NT2/D1 (cell line): ENCODE measurements around the gene MAP2K4.

Experiments
- DNase-seq: peaks from one replicate; pipeline ENCODE4 v3.0.0-alpha.2; 2011; ENCODE audit warnings: low read depth, low spot score
- H3K27me3 ChIP-seq: 2 replicates; pipeline ENCODE4 v1.6.0; 2011; ENCODE audit warnings: mild to moderate bottlenecking; ENCODE audit not compliant: insufficient read length, insufficient read depth
- H3K36me3 ChIP-seq: 2 replicates; pipeline ENCODE4 v1.6.1; 2011; ENCODE audit warnings: mild to moderate bottlenecking, low read length, mixed read lengths; ENCODE audit not compliant: insufficient read depth, insufficient read length
- H3K4me1 ChIP-seq: 2 replicates; pipeline ENCODE4 v1.5.1; 2011; ENCODE audit not compliant: insufficient read depth, insufficient read length
- H3K4me3 ChIP-seq: 2 replicates; pipeline ENCODE4 v1.5.1; 2011; ENCODE audit warnings: low read depth; ENCODE audit not compliant: insufficient read length
- H3K9ac ChIP-seq: 2 replicates; pipeline ENCODE4 v1.6.0; 2011; ENCODE audit warnings: low read depth; ENCODE audit not compliant: insufficient read length
- H3K9me3 ChIP-seq: 2 replicates; pipeline ENCODE4 v1.5.1; 2011; ENCODE audit warnings: mild to moderate bottlenecking, low read length; ENCODE audit not compliant: insufficient read depth
- SUZ12 ChIP-seq: IDR thresholded peaks from 2 replicates; pipeline ENCODE4 v1.6.1; 2011; ENCODE audit not compliant: insufficient read length, insufficient read depth; ENCODE audit errors: extremely low read depth
- YY1 ChIP-seq: IDR thresholded peaks from 2 replicates; pipeline ENCODE4 v1.6.1; 2011; ENCODE audit not compliant: insufficient read length, insufficient read depth
- ZNF274 ChIP-seq: IDR thresholded peaks from 2 replicates; pipeline ENCODE4 v1.6.1; 2011; ENCODE audit warnings: mild to moderate bottlenecking, low read depth, low read length

The MAP2K4 gene

GRCh38 chr17:12021623-12022140, 1.0 kb downstream of the MAP2K4 start:
- H3K4me1 ChIP-seq = no peaks in the 10 kb centered on the region
- no peak for TF ChIP-seq YY1
- no peak for TF ChIP-seq SUZ12
- no peak for TF ChIP-seq ZNF274
- H3K36me3 ChIP-seq = no peaks in the 10 kb centered on the region
- peak overlapping the region; percentile 59 for H3K4me3 ChIP-seq
- peak overlapping the region; percentile 80 for H3K9ac ChIP-seq
- H3K27me3 ChIP-seq = peaks cover 17% of the 10 kb centered on the region
- no peaks in the 10 kb centered on the region for H3K9me3 ChIP-seq
- DNase-seq = no peak

GRCh38 chr17:12022310-12022709, 1.6 kb downstream of the MAP2K4 start:
- H3K9ac ChIP-seq = no peak overlapping the region

GRCh38 chr17:12024327-12024726, 3.6 kb downstream of the MAP2K4 start:
- H3K9ac ChIP-seq = no peak overlapping the region
- no peak for TF ChIP-seq YY1
- no peak for TF ChIP-seq SUZ12
- TF ChIP-seq ZNF274 = no peak
- DNase-seq = no peak
- no peak overlapping the region for H3K4me3 ChIP-seq
- H3K9me3 ChIP-seq = no peaks in the 10 kb centered on the region
- H3K4me1 ChIP-seq = no peaks in the 10 kb centered on the region
- H3K36me3 ChIP-seq = no peaks in the 10 kb centered on the region
- peaks cover 13% of the 10 kb centered on the region for H3K27me3 ChIP-seq

More at GRCh38 chr17:12022310-12022709, 1.6 kb downstream of the MAP2K4 start:
- Histone ChIP-seq H3K4me1 (no peaks in the 10 kb centered on the region), H3K4me3 (no peak overlapping the region), H3K9me3 (no peaks in the 10 kb centered on the region), H3K36me3 (no peaks in the 10 kb centered on the region), H3K27me3 (peaks cover 17% of the 10 kb centered on the region)
- TF ChIP-seq ZNF274 = no peak
- TF ChIP-seq YY1 = no peak
- TF ChIP-seq SUZ12 = no peak
- DNase-seq = no peak

GRCh38 chr17:12027658-12028057, 7.0 kb downstream of the MAP2K4 start:
- Histone ChIP-seq H3K27me3 (no peaks in the 10 kb centered on the region), H3K4me1 (no peaks in the 10 kb centered on the region), H3K4me3 (no peak overlapping the region), H3K9me3 (no peaks in the 10 kb centered on the region), H3K36me3 (no peaks in the 10 kb centered on the region), H3K9ac (no peak overlapping the region)
- TF ChIP-seq SUZ12 (no peak), YY1 (no peak), ZNF274 (no peak)
- DNase-seq = no peak

- H3K4me1 ChIP-seq = no peaks in the 10 kb centered on the region
- no peaks in the 10 kb centered on the region for H3K27me3 ChIP-seq
- H3K4me3 ChIP-seq = no peak overlapping the region
- no peak for DNase-seq
- H3K36me3 ChIP-seq = no peaks in the 10 kb centered on the region
- no peak for TF ChIP-seq YY1
- H3K9me3 ChIP-seq = no peaks in the 10 kb centered on the region
- no peak overlapping the region for H3K9ac ChIP-seq
Measured at GRCh38 chr17:12028611-12029010, 7.9 kb downstream of the MAP2K4 start.

GRCh38 chr17:12034538-12034937, 13.9 kb downstream of the MAP2K4 start:
- Histone ChIP-seq H3K9me3 (no peaks in the 10 kb centered on the region), H3K9ac (no peak overlapping the region), H3K4me3 (no peak overlapping the region), H3K36me3 (no peaks in the 10 kb centered on the region), H3K27me3 (no peaks in the 10 kb centered on the region), H3K4me1 (no peaks in the 10 kb centered on the region)
- TF ChIP-seq ZNF274 (no peak), YY1 (no peak)
- DNase-seq = no peak

- H3K36me3 ChIP-seq = no peaks in the 10 kb centered on the region
- TF ChIP-seq SUZ12 (no peak), ZNF274 (no peak), YY1 (no peak)
- no peak overlapping the region for H3K9ac ChIP-seq
- H3K4me3 ChIP-seq = no peak overlapping the region
- H3K4me1 ChIP-seq = no peaks in the 10 kb centered on the region
- DNase-seq = no peak
- no peaks in the 10 kb centered on the region for H3K27me3 ChIP-seq
- no peaks in the 10 kb centered on the region for H3K9me3 ChIP-seq
Measured at GRCh38 chr17:12035673-12036072, 15.0 kb downstream of the MAP2K4 start.

- H3K4me1 ChIP-seq = no peaks in the 10 kb centered on the region
- DNase-seq = no peak
Measured at GRCh38 chr17:12037970-12038369, 17.3 kb downstream of the MAP2K4 start.

More at GRCh38 chr17:12037970-12038369, 17.3 kb downstream of the MAP2K4 start:
- no peaks in the 10 kb centered on the region for H3K9me3 ChIP-seq
- H3K27me3 ChIP-seq = no peaks in the 10 kb centered on the region
- TF ChIP-seq ZNF274 (no peak), SUZ12 (no peak), YY1 (no peak)
- H3K4me3 ChIP-seq = no peak overlapping the region
- no peaks in the 10 kb centered on the region for H3K36me3 ChIP-seq
- H3K9ac ChIP-seq = no peak overlapping the region
